Stimulated activated CD8-positive, alpha-beta memory T cell treated with anti-CD3 and anti-CD28 coated beads, Interleukin-7, amount 100 ng/mL, for 24 hours (primary cell): ENCODE measurements around the gene URAD.
"Not testable (repeated sequence)": the region's sequence is repeated elsewhere in the genome, so short reads cannot be mapped to it uniquely, and the experiment has no call there.

Source experiments
- DNase-seq: peaks from one replicate; pipeline ENCODE4 v3.0.0-alpha.2; 2020; ENCODE audit warnings: low read depth

URAD gene

DNA sequence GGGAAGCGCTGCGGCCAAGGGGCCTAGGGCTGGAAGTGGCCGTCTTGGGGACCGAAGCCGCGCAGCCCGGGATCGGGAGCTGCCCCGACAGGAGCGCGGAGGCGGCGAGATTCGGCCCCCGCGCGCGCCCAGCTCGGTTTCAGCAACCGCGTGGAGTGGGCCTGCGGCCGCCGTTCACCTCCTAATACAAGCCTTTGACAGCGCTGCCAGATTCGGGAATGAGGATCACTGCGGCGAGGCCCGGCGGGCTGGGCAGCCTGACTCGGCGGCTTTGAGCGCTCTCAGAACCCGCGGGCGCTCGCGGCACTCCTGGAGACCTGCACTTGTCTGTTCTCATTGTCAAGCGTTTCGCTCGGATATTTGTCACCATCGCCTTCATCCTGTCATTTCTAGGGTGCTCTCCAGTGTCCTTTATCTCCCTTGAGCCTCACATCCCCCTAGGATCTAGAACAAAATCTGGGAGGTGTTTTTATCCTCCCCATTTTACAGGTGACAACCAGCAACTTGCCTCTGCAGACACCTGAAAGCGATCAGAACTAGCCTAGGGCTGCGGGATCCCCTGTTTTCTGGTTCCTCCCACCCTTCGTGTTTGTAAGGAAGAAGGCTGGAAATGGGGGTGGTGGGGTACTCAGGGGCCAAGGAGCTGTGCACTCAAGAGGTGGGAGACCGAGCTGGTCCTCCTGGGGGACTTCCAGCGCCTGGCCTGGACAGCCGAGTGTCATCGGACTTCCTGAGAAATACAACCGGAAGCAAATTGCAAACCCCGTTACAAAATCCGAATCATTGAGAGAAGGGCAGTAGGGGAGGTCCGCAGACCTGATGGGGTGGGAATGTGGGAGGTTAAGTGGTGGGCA is 17.9 kb downstream of the URAD start:
- DNase-seq: no peak

DNA sequence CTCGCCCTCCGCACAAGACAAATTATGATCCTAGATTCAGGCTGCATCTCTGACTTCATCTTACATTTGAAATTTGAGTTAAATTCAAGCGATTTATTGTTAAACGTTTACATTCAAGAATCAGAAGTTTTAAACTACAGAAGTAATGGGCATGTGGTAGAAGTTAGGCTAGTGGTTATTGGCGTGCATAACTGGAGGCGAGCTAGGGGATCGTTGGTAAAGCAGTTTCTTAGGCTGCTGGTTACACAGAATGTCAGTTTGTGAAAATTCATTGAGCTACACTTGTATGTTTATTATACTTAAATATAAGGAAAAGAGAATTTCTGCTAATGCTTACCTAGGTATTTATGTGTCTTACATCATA is 18.6 kb downstream of the URAD start:
- DNase-seq: no peak

DNA sequence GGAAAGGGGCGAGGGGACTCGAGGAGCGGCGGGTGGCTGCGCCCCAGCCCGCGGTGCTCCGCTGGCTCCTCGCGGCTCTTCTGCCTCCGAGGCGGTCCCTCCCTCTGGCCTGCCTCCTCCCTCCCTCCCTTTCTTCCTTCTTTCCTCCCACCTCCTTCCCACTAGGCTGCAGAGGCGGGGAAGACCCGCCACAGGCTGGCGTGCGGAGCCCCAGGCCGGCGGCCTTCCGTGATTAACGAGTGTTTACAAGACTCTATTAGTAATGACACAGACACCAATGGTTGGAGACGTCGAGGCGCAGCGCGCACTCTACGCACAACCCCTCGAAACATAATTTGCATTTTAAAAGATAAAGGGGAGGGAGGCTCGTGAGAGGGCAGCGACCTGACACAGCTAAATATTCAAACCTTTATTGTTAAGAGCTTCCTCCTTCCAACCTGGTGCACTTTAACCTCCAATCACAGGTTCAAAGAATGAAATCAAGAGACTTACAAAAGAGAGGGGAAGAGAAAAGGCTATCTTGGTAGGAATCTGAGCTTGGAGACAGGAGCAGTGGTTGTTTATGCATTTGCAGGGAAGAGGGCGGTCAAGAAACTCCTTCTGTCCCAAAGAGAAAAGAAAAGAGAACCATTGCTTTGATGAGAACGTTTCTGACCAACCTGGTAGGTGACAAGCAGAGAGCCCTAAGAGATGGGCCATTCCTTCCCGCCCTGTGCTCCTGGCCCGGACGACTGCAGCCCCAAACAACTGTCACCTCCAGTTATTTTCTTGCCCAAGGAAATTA is 19.2 kb downstream of the URAD start, which contains the start of gene CDX2:
CDX2 (minus strand) TSS at position 234 of the 784 bp plus-strand sequence. CDS start 309 bp downstream, outside the sequence.
- no peak for DNase-seq

DNA sequence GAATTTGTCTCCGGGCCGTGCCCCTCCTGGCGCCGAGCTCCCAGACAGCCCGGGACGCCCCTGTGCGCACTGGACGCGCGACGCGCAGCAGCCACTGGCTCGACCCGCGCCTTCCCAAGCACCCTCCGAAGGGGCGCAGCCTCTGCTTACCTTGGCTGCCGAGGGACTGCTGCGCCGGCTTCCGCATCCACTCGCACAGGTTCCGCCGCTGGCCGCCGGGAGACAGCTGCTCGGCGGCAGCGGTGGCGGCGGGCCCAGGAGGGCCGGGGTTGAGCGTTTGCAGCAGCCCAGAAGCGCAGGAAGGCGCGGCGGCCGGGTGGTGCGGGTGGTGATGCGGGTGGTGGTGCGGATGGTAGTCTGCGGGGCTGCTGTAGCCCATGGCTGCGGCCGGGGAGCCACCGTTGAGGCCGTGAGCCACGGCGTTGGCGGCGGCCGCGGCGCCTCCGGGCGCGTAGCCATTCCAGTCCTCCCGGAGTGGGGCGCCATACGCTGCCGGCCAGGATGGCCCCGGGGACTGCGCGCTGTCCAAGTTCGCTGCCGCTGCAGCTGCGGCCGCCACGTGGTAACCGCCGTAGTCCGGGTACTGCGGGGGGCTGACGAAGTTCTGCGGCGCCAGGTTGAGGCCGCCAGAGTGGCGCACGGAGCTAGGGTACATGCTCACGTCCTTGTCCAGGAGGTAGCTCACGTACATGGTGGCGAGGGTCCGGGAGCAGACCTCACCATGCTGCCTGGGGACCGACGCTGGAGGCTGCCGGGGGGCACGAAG is 20.0 kb downstream of the URAD start:
- no peak for DNase-seq

DNA sequence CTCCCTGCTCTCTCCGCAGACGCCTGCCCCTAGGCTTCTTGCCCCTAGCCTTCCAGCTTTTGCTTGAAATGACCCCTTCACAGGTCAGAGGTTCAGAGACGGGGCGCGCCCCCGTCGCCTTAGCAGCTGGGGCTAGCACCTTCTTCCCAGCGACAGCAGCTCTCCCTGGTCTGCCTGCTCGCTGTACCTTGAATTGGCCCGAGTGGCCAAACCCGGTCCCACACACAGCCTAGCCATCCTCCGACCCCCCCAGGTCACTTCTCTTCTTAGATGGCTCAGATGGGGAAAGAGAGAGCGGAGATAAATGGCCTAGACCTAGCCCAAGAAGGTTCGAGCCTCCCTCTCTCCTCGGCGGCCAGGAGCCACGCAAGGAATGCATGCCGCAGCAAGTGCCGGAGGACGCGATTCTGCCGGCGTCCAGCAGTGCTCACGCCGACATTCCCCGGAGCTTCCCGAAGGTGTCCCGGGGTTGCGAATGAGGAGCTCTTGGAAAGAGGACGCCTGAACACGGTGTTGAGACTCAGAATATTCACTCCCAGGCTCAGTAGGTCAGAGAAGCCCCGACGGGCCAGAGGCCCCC is 20.7 kb downstream of the URAD start:
- no peak for DNase-seq

DNA sequence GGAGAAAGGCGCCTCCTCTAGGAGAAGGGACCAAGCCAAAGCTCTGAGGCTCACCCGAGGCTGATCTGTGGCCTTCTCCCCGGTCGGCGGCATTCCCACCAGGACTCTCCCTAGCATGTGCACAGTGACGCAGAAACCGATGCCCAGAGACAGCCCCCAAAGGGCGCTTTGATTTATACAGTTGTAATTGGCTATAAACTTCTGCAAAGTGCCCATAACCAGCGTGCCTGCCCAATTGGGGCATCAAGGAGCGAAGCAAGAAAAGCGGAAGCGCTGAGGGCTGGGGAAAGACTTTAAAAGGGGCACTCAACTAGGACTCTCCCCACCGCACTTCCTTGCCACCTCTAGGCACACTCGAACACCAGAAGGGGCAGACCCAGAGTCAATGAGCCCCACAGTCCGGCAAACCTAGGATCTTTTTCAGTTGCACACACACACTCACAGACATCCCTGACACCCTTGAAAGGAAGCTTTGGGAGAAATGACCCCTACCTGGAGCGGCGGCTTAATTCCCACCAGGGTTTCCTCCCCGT is 21.2 kb downstream of the URAD start:
- no peak for DNase-seq

DNA sequence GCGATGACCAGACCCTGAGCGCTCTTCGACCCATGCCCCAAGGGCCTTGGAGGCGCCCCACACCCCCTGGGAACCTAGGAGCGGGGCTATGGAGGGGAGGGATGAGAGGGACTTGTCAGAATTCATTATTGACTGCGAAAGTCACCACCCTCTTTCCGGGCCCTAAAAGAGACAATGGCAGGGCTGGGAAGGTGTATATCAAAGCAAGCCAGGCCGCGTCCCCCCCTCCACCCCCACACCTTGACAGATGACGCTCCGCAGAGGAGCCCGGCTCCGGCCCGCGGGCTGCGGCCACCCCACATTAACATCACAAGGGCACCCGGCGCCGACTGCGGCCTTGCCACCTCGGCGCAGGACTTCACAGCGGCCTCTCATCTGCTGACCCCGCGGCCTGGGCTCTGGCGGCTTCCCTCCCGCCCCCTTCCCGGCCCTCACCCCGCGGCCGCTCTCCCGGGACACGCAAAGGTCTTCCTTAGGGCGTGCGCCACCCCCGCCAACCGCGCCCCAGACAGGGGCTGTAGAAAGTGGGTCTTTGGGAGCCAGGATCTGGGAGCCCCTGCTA is 21.8 kb downstream of the URAD start:
- DNase-seq: no peak

DNA sequence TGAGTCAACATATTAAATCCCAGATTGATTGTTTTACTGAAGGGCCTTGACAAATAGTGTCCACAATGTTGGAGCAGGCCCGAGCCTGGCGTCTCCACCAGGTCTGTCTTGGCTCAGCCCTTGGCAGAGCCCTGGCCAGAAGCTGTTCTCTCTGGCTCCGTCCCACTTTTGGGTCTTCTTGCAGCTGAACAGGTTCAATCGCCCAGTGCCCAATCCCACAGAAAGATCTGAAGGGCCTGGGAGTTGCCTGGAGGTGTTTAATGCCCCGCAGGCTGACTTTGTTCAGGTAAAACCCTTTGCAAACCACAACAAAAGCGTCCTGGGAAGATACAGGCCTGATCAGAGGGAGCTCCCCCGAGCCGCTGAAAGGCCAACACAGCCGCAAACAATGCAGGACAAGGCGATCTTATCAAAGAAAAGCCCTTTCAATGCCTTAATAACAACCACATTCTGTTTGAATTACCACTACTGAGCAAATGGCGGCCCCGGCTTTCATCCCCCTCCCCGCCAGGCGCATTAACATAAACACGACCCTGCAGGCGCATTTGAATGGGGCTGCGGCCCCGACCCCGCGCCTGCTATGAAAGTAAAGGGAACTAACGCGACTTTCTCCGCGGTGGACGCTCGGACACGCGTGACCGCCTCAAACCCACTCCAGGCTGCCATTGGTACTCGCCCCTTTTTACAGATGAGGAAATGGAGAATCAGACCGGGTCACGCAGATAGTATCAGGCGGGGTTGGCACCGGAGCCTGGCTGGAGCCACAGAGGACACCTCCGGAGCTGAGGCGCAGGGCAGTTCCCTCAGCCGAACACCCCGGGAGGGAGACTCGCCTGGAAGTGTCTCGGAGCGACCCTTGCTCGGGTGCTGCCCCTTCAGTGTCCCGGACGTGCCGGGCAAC is 22.5 kb downstream of the URAD start:
- DNase-seq: no peak

DNA sequence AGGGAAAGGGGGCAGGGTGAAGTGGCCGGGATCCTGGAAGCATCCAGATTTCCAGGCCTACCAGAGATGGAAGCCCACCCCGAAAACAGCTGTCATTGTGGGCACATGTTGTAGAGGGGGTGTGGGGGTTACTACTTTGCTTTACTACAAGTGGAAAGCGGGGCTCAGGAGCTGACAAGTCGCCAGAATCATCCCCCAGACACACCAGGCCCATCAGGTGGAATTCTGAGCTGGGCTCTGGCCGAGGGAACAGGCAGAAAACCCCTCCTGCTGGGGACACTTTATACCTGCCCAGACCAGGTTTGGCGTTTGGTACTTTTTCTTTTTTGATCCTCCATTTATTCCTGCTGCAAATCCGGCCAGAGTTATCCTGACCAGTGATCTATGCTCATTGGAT is 23.2 kb downstream of the URAD start:
- DNase-seq: no peak

DNA sequence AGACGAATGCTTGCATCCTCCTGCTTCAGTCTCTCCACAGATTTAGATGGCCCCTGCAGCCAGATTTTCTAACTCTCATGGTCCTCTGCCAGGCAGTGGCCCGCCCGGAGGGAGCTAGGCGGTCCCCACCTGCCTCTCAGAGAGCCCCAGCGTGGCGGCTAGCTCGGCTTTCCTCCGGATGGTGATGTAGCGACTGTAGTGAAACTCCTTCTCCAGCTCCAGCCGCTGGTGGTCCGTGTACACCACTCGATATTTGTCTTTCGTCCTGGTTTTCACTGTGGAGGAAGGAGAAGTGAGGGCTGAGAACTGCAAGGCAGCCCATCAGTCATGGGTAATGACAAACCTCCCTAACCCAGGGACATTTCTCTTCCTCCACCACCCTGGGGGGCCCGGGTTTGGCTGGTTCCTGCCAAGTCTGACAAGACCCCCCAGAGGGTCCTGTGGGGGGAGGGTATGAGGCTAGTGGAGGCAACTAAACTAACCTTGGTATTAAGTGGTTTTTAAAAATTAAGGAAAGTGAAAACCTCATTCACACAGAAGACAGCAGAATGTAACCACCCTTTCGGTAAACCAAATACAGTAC is 23.7 kb downstream of the URAD start:
- no peak for DNase-seq

DNA sequence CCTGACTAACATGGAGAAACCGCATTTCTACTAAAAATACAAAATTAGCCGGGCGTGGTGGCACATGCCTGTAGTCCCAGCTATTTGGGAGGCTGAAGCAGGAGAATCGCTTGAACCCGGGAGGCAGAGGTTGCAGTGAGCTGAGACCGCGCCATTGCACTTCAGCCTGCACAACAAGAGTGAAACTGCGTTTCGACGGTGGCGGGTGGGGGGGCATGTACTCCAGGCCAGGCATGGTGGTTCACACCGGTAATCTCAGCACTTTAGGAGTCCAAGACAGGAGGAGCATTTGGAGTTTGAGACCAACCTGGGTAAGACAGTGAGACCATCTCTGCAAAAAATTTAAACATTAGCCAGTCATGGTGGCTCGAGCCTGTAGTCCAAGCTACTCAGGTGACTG is 24.3 kb downstream of the URAD start:
- not testable (repeated sequence) for DNase-seq

DNA sequence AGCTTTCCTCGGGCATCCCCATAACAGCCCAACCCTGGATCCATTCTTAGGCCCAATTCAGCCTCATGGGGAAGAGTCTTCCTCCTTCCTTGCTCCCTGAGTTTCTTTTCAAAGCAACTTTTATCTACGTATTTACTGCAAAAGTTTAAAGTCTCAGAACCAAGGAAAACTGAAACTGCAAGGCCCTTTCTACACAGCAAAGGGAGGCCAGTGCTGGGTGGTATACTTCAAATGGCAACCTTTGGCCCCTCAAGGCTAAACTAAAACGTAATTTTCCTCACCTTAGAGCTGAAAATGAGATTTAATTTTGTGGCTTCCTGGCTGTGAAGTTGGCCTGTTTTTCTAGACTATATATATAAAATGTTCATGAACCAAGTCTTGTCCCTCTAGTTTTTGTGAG is 25.0 kb downstream of the URAD start:
- DNase-seq: no peak

DNA sequence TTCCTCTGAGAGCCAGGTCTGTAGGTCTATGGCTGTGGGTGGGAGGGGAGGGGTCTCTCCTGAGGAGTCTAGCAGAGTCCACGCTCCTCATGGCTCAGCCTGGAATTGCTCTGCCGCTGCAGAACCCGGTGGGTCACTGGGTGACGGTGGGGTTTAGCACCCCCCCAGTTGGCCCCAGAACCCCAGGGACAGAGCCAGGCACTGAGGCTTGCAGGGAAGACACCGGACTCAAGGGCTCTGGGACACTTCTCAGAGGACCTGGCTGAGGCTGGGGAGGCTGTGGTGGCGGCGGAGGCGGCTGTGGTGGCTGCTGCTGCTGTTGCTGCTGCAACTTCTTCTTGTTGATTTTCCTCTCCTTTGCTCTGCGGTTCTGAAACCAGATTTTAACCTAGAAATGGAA is 25.5 kb downstream of the URAD start:
- DNase-seq: no peak

DNA sequence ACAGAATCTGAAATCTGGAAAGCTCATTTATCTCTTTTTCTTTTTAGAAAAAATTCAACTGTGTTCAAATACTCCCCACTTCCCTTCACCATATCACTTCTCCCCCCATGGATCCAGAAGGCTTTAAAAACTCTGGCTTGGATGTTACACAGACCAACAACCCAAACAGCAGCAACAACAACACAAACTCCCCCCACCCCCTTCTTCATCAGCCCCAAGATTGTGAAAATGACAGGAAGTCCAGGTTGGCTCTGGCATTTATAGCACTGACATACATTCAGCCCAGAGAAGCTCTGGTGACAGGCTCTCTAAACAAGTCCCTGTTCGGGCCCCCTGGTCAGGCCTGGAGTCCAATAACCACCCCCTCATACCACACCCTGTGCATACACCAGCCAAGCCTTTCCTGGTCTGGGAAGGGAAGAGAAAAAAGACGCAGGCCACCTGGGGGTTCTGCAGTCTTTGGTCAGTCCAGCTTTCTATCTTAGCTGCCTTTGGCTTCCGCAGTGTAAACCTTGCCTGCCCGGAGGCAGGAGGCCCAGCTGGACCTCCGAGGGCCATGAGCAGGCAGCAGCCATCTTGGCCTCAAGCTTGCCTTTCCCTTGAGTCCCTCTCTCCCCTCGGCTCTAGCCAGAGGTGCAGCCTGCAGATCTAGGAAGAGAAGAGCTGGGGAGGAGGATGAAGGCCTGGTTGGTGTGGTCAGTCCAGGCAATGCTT is 26.2 kb downstream of the URAD start:
- DNase-seq: no peak

DNA sequence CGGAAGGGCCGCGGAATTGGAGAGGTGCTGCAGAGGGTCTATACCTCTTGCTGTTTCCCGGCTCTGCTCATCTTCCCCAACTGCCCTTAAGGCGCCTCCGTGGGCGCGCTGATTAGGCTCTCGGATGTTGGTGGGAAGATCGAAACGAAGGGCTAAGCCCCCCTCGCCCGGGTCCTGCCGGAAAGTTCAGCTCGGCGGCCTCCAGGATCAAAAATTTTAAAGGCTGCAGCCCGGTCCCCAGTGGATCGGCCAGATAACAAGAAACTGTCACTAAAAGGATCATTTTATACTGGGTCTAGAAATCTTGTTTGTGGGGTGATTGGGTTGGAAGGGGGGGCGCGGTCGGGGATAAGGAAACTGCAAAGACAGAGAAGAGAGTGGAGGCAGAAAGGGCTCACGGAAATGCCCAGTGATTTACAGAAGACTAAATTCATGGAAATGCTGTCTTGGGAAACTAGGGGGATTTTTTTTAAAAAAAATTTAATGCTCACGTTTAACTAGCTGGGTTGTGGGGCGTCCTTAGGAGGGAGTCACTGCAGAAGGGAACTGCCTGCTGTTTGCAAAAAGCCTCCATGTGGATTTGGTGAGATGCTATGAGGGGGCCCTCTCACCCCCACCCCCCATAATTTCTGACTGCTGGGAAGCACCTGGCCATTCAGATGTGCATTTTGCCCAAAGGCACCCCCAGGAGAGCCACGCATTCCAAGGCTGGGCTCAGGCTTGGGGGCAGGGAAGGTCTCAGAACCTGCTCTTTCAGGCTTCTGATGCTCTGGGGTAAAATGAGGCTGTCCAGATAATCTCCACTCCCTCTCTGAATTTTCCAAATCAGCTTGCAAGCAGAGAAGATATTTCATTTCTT is 27.0 kb downstream of the URAD start:
- no peak for DNase-seq

DNA sequence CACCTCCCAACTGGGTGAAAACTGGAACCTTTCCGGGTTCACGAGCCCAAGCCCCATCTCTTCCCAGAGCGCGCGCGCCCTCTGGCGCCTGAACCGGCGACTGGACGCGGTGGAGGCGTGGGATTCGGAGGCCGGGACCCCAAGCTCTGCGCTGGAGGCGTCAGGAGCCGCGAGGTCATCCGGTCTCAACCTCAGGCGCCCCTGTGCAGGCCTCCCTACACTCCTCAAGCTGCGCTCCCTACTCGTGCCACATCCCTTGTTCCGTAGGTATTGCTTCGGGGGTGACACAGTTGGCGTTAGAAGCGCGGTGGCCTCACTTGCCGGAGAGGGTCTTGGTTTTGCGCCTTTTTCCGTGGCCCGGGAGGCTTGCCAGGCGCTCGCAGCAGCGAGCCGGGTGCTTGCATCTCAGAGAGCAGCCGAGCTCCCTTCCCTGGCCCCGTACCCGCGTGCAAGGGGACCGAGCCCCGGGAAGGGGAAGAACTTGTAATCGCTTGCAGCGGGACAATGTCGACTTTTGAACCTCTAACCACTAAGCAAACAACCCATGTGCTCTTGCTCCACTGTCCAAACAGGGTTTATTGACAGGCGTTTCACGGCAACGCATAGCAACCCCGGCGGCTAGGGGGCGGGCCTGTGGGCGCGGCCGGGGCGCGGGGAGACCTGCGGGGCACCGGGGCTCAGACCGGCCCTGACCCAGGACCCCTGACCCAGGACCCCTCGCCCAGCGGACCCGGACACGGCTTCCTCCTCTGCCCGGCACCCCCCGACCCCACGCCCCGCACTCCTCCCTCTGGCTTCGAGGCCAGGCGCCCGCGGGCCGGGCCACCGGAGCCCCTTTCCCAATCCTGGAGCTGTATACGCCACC is 27.9 kb downstream of the URAD start:
- DNase-seq: no peak

DNA sequence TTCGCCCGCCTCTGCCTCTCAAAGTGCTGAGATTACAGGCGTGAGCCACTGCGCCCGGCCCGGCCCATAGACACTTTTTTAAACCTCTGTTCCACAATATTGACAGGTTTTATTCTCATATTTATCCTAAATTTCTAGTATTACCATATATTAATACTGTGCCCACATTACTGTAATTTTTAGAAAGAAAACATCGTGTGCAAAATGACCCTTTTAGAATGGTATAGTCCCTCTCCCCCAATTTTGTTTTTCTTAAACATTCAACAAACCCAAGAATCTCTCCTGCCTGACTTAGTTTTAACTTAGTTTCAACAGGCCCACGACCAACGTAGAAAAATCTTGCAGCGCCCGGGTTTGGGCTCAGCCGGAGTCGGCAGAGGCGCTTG is 28.5 kb downstream of the URAD start:
- DNase-seq: no peak
